Measurements from ENCODE around the gene USP37.

The USP37 gene, protein sequence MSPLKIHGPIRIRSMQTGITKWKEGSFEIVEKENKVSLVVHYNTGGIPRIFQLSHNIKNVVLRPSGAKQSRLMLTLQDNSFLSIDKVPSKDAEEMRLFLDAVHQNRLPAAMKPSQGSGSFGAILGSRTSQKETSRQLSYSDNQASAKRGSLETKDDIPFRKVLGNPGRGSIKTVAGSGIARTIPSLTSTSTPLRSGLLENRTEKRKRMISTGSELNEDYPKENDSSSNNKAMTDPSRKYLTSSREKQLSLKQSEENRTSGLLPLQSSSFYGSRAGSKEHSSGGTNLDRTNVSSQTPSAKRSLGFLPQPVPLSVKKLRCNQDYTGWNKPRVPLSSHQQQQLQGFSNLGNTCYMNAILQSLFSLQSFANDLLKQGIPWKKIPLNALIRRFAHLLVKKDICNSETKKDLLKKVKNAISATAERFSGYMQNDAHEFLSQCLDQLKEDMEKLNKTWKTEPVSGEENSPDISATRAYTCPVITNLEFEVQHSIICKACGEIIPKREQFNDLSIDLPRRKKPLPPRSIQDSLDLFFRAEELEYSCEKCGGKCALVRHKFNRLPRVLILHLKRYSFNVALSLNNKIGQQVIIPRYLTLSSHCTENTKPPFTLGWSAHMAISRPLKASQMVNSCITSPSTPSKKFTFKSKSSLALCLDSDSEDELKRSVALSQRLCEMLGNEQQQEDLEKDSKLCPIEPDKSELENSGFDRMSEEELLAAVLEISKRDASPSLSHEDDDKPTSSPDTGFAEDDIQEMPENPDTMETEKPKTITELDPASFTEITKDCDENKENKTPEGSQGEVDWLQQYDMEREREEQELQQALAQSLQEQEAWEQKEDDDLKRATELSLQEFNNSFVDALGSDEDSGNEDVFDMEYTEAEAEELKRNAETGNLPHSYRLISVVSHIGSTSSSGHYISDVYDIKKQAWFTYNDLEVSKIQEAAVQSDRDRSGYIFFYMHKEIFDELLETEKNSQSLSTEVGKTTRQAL

DNA sequence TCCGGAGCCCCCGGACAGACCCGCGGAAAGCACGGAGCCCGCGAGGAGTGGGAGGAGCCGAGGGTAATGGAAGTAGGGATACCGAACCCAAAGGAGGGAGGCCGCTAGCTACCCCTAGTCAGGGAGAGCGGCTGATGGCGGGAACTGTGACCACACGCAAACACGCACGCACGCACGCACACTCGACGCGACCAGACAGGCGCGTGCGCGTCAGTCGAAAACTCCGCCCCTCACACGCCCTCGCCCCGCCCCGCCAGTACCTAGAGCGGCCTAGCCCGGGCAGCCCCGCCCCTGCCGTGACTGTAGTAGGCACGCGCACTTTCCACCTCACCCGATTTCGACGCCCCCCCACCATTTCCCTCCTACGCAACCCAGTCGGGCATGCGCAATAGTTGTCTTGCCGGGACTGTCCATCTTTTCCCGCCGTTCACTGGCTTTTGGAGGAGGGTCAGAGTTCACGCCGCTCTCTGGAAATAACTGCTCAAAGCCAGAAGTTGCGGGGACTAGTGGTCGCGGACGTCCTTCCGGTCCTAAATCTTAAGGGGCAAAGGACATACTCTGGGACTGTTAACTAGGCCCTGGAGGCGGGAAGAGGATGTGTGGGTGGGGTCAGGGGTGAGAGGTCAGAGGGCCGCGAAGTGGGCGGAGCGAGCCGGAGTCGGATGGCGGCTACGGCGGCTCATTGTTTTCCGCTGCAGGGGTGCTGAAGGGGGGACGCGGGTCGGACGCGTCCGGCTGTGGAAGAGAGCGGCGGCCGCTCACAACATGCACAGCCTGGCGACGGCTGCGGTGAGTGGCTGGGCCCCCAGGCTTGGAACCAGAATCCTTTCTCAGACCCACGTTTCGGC, at the start of gene USP37, which contains the start of gene CNOT9:
TSS of gene USP37 (minus strand) at position 162 of the 848 bp plus-strand sequence. CDS start 9,698 bp downstream, outside the sequence.
TSS of gene CNOT9 (plus strand) at position 650 of the 848 bp plus-strand sequence. CDS start at position 766, 116 bp downstream.
- peak; percentile 93 to 94 for DNase-seq (ENCODE audit: low read depth in 2 of 2)

DNA sequence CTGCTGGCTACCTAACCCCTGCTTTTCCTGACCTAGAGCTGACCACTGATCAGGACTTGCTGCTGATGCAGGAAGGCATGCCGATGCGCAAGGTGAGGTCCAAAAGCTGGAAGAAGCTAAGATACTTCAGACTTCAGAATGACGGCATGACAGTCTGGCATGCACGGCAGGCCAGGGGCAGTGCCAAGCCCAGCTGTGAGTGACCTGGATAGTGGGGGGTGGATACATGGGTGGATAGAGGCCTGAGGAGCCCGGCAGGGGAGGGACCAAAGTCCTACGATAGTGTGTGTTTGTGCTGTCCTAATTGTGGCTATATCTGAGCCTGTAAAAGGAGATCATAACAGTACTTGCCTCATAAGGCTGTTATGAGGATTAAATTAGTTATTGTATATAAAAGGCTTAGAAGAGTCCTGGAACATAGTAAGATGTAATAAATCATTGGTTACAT, 47.7 kb upstream of the USP37 start:
- DNase-seq (ENCODE audit: low read depth in 2 of 2), result no peak

DNA sequence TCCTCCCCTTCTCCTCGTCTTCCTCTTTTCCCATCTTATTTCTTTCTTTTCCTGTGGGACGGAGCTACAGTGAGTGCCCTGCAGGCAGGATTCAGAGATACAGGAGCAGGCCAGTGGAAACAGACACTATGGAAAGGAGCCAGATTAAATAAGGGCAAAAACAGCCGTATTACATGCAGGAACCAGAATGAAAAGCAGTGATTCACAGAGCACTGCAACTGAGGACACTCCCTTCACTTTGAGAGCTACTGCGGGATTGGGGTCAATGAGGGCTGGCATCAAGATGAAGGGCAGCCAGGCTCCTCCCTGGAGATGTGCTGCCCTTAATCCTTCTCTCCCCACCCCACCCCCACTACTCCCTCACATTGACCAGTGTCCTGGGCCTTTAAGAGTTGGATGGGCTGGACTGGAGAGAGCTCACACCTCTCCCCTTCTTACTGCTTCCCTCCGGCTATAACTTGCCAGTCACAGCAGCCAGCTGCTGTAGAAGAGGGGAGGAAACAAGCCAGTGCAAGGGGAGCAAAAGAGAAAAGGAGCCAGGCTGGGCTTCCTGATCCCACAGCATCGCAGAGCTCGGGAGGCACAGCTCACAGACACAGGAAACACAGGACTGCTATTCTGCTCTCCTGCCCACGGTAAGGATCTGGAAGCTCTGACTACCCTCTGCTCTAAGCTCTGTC, 39.4 kb upstream of the USP37 start, which contains the start of gene PLCD4:
TSS of gene PLCD4 (plus strand) at position 464 of the 680 bp plus-strand sequence. CDS start 7,841 bp downstream, outside the sequence.
- DNase-seq (ENCODE audit: low read depth in 2 of 2), result peak; percentile 14 to 16

DNA sequence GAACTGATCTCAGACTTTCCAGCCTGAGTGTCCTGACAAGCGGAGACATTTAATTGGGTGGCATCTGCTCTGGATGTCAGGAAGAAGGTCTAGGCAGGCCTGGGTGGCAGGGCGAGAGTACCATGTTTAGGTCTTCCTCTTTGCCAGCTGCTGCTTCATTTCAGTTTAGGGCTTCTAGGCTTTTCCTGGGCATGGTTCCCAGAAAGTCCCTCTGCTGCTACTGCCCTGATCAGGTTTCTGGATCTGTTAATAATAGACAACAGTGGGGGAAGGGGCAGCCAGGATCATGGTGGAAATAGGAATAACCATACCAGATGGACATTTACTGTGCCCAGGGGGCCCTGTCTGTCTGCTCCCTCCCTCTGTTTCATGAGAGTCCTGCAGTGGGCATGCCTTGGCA, 37.3 kb upstream of the USP37 start:
- peak; percentile 27 to 33 for DNase-seq (ENCODE audit: low read depth in 2 of 2)

DNA sequence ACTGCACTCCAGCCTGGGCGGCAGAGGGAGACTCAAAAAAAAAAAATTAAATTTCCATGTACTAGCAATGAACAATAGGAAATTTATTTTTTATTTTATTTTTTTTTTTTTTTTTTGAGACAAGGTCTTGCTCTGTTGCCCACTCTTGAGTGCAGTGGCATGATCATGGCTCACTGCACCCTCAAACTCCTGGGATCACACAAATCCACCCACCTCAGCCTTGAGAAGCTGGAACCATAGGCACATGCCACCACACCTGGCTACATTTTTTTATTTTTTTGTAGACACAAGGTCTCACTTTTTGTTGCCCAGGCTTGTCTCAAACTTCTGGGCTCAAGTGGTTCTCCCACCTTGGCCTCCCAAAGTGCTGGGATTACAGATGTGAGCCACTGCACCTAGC, 17.4 kb upstream of the USP37 start:
- no peak for DNase-seq (ENCODE audit: low read depth in 2 of 2)

DNA sequence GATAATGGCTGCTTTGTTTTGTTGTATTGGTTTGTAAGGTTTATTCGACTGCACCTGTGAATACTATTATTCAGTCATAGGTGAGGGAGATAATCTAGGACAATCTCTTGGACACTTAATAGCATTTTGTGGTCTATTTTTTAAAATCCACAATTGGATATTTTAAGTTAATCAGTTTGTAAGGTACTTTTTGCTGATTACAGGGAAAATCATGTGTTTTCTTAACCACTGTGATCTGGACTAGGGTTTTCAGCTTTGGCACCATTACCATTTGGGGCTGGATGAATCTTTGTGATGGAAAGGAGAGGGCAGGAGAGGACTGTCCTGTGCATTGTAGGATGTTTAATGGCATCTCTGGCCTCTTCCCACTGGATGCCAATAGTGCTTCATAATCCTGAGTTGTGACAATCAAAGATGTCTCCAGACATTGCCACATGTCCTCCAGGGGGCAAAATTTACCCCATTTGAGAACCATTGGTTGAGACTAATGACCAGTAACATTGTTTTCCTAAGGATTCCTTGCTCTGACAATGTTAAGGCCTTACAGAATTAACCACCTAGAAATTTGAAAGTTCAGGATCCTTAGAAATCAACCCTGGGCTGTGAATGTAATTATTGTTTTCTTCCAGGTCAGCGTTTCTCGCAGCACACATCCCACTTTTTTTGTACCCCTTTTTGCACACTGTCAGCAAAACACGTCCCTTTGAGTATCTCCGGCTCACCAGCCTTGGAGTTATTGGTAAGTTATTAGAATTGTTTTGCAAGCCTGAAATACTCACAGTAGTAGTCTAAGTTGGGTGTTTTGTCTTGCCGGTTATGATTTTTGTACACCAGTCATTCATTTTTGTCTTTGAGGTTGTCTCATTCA, 16.1 kb upstream of the USP37 start:
- no peak for DNase-seq (ENCODE audit: low read depth in 2 of 2)

DNA sequence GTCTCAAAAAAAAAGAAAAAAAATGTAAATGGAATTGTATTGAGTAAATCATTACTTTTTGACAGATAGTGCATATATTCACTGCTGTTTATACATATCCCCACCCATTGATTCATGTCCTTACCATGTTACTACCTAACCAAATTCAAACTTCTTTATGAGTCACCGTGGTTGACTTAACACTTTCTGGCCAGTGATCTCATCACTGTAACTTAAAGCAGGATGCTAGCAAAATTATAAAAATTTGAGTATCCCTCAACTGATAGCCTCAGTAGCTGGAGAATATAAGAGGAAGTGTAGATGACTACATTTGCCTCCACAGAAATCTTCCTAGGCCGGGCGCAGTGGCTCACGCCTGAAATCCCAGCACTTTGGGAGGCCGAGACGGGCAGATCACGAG, 13.9 kb upstream of the USP37 start:
- peak; percentile 35 to 38 for DNase-seq (ENCODE audit: low read depth in 2 of 2)

DNA sequence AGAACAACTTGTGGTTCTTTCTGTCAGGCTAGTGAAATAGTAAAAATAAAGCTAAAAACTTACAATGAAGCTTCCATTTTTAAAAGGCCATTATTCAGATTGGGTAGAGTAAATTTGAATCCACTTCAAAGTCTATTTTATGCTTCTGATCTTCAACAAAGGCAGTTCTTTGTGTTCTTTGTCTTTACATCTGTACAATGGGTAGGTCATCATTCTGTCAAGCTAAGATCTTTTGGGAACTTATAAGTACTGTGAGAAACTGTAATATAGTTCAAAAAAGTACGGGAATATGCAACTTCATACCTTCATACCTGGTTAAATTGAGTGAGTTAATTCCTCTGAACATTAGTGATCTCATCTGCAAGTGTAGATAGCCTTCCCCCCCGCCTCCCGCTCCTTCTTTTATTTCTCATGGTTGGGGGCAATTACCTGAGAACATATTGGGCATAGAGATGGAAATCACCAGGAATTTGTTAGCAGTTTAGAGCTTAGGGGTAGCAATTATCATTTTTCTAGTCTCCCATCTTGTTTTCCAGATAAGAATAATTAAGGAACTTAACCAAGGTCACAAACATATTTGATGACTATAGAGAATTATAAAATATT, 10.2 kb upstream of the USP37 start:
- DNase-seq (ENCODE audit: low read depth in 2 of 2), result no peak

DNA sequence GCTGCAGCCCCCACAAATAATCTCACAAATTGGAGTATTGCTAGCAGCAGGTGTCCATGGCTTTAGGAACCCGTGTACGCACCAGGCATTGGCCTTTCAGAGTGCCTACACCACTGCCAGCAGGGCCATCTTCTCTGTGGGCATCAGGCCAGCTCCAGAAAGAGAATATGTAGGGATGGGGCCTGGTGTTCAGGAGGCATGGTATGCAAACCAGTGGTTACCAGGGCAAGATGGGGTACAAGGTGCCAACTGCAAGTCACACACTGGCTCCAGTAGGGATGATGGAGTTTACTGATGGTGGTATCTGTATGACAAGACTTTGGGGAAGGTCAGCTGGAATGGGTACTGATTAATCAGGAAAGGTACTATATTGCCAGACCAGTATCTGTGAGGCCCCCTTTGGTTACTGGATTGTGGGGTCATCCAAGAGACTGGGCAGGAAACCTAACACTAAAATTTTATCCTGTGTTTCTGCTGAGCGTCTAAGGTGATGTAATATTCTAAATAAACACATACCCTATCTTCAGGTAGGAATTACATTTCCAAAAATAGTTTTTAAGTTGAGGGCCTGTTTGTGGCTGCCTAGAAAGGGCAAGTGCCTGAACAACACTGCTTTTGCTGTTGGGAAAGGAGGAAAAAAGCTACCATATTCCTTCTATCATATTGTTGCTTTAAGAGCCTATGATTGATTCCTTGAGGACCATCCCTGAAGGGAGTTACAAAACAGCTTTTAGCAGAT, 9.5 kb upstream of the USP37 start:
- no peak for DNase-seq (ENCODE audit: low read depth in 2 of 2)

DNA sequence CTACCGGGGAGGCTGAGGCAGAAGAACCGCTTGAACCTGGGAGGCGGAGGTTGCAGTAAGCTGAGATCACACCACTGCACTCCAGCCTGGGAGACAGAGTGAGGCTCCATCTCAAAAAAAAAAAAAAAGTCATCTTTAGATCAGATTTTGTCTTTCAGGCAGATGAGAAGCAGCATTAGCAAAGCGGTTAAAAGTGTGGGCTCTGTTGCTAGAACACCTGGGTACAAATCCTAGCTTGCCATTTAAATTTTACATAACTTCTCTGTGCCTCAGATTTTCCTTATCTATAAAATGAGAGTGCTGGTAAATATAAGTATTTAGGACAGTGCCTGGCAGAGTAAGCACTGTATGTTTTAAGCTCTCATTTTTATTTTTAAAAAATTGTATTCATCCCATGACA, 8.7 kb upstream of the USP37 start:
- no peak for DNase-seq (ENCODE audit: low read depth in 2 of 2)

DNA sequence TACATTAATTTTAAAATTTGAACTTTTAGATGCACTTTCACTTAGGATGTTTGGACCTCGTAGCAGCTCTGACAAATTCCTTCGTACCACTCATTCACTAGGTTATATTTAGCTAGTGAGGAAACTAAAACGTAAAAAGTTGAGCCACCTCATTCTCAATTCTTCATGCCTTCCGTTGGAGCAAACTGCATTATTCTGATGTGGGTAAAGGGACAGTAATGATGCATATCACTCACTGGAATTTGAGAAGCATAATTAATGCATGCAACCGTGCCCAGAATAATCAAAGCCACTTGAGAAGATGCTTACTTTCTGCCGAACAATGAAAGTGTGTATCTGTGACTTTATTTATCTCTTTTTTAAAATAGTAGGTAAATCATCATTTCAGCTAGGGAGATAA, 2.7 kb upstream of the USP37 start:
- no peak for DNase-seq (ENCODE audit: low read depth in 2 of 2)

DNA sequence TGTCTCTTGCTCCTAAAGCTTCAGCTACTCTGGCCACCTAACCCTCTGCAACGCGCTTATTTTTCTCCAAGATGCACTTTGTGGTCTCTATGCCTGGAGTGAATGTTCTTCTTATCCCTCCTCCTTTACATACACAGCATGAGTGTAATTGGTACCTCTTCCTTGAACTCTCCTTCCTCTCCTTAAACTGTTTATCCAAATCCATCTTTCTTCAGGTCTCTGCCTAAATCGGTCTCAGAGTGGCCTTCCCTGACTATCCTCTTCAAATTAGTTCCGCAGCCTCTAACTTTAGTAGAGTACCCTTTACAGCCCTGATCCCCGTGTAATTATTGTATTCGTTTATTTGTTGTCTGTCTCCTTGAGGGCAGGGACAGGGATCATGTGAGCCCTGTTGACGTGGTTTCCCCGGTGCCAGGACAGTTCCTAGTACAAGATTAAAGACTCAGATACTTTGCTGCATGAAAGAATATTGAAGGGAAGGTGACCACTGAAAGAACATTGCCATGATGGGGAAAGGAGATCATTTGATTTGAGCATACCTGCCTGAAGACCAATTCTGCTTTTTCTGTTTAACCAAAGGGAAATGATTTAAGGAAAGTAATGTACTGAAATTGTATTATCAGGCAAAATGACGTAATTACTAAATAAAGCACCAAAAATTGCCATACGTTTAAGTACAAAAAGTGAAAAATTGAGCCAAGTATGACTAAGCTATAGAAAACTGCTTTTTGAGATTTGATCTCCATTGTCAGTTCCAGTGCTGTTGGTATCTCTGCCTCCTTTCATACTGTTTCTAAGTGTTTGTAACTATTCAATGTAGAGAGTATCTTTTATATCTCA, 1.7 kb upstream of the USP37 start:
- no peak for DNase-seq (ENCODE audit: low read depth in 2 of 2)

DNA sequence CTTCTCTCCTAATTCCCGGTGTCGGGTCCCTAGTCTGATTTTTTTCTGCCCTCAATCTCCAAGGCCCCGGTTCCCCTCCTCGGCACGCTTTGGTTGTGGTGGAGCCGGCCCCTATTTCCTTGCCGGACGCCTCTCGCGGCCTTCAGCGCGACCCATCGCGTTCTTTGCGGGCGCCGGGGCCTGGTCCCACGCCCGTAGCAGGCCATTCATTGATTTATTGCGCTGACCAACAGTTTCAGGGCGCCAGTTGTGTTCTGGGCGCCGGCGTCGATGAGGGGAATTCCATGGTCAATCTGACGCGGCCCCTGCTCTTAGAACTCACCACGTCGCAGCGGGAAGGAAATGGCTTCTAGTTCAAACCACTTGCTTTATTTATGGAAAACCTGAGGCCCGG, 884 bp upstream of the USP37 start:
- no peak for DNase-seq (ENCODE audit: low read depth in 2 of 2)

DNA sequence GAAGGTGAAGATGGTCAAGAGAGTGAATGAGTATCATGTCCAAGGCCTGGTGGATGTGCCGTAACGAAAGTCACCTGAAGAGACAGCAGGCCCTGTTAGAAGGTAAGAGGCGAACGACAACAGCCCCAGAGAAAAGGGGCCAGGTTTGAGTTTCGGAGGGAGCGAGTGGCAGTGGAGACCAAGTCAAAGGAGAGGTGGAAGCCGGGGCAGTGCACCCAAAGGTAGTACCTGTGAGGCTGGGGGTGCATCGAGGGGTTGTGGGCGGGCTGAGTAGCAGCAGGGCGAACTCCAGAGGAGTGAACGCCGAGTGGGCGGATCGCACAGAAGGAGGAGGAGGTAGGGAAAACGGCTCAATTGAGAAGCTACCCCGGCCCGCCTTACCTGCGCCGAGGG, 358 bp downstream of the USP37 start:
- no peak for DNase-seq (ENCODE audit: low read depth in 2 of 2)

DNA sequence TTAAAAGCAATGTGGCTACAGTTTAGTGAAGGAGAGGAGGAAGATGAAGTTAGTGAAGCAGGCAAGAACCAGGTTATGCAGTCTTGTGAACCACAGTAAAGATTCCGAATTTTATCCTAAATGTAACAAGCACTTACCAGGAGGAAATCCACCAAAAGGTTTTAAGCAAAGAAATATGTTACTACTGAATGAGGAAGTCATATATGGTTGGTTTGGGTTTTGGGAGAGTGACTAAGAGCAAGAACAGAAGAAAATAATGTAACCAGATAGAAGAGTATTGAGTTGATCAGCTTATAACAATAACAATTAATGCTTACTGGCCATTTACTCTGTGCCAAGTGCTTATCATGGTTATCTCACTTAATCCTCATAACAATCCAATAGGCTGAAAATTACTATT, 1.9 kb downstream of the USP37 start:
- DNase-seq (ENCODE audit: low read depth in 2 of 2), result no peak

DNA sequence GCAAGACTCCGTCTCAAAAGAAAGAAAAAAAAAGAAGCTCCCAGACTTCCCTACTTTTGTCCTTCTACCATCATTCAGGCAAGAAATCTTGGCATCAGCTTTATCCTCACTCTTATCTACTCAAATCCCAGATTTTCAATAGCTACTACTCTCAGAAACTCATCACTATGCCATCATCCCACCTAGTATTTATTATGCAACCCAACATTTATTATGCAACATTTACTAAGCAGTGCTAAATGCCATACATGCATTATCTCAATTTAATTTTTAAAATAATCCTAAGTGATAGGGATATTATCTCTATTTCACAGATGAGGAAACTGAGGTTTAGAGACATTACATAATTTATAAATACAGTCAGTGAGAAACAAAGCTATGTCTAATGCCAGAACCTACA, 4.1 kb downstream of the USP37 start:
- no peak for DNase-seq (ENCODE audit: low read depth in 2 of 2)

DNA sequence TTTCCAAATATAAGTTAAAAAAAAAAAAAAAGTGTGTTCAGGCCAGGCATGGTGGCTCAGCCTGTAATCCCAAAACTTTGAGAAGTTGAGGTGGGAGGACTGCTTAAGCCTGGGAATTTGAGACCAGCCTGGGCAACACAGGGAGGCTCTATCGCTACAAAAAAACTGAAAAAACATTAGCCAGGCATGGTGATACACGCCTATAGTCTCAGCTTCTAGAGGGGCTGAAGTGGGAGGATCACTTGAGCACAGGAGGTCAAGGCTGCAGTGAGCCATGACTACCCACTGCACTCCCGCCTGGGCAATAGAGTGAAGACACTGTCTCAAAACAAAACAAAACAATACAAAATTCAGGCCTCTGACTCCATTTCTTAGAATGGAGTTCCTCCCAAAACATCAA, 9.2 kb downstream of the USP37 start:
- DNase-seq (ENCODE audit: low read depth in 2 of 2), result no peak

DNA sequence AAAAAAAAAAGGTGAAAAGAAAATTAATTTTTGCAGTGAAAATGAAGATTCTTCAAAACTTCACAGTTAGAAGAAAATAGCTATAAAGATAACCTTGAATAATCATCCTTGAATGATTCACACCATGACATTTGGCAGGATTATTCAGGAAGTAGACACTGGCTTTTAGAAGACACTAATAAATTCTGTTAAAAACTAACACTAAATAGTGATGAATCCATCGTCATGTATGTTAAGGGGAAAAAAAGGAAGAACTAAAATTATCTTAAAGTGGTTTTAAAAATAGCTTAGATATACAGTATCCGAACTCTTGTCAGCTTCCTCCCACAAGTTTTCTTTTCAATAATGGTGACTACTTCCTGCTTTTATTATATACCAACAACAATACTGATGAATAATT, 10.2 kb downstream of the USP37 start:
- DNase-seq (ENCODE audit: low read depth in 2 of 2), result no peak

Measured in fibroblast of skin of left biceps (primary cell).